Smooth muscle cell (in vitro differentiated cells): ENCODE results near the gene PKD1. TPM values are rescaled to one million over a fixed set of nuclear protein-coding genes. Genes with fewer than 3 reads are reported as not detected.
"Not testable (repeated sequence)": the region's sequence is repeated elsewhere in the genome, so short reads cannot be mapped to it uniquely, and the experiment has no call there.

ENCODE experiments used
- DNase-seq: peaks from one replicate; lab custom pipeline; 2025; ENCODE audit not compliant: unreplicated experiment; lab: John Stamatoyannopoulos, UW
- H2AFZ ChIP-seq: fragments of 200-600 bp; sonication (generic); 2 replicates; pipeline ENCODE4 v1.6.0; 2016; ENCODE audit warnings: antibody characterized with exemption, low read depth, mild to moderate bottlenecking
- H3F3A ChIP-seq: fragments of 200-600 bp; sonication (generic); 2 replicates; pipeline ENCODE4 v1.6.0; 2017; ENCODE audit warnings: antibody characterized with exemption, low read depth
- H3K27ac ChIP-seq: fragments of 200-600 bp; sonication (generic); 2 replicates; pipeline ENCODE4 v1.5.1; 2016; ENCODE audit warnings: low read depth, mild to moderate bottlenecking
- H3K27me3 ChIP-seq: fragments of 200-600 bp; sonication (generic); 2 replicates; pipeline ENCODE4 v1.6.1; 2016; ENCODE audit warnings: low read depth, mild to moderate bottlenecking
- H3K36me3 ChIP-seq: fragments of 200-600 bp; sonication (generic); 2 replicates; pipeline ENCODE4 v1.5.1; 2016; ENCODE audit warnings: low read depth
- H3K4me1 ChIP-seq: fragments of 200-600 bp; sonication (generic); 2 replicates; pipeline ENCODE4 v1.5.1; 2016; ENCODE audit warnings: low read depth
- H3K4me2 ChIP-seq: fragments of 200-600 bp; sonication (generic); 2 replicates; pipeline ENCODE4 v1.6.0; 2016; ENCODE audit warnings: mild to moderate bottlenecking
- H3K4me3 ChIP-seq: fragments of 200-600 bp; sonication (generic); 2 replicates; pipeline ENCODE4 v1.5.1; 2016; ENCODE audit warnings: mild to moderate bottlenecking
- H3K79me2 ChIP-seq: fragments of 200-600 bp; sonication (generic); 2 replicates; pipeline ENCODE4 v1.6.0; 2016; ENCODE audit warnings: low read depth, mild to moderate bottlenecking
- H3K9ac ChIP-seq: fragments of 200-600 bp; sonication (generic); 2 replicates; pipeline ENCODE4 v1.6.0; 2016; ENCODE audit warnings: low read depth
- H3K9me3 ChIP-seq: fragments of 200-600 bp; sonication (generic); replicated peaks from 2 replicates; pipeline ENCODE4 v1.5.1; 2016; ENCODE audit warnings: low read depth
- H4K20me1 ChIP-seq: fragments of 200-600 bp; sonication (generic); 2 replicates; pipeline ENCODE4 v1.6.0; 2016; ENCODE audit warnings: low read depth
- CTCF ChIP-seq: fragments of 200-600 bp; sonication (generic); IDR thresholded peaks from 2 replicates; pipeline ENCODE4 v1.5.1; 2017; ENCODE audit warnings: borderline replicate concordance, mild to moderate bottlenecking, antibody characterized with exemption; ENCODE audit not compliant: insufficient read depth, poor library complexity, severe bottlenecking
- WGBS: methylation state at CpG from one replicate; pipeline ENCODE4 v1.1.7; 2016; ENCODE audit warnings: low lambda C conversion rate; 5-methylcytosine and 5-hydroxymethylcytosine counted together
- polyA plus RNA-seq: library from polyadenylated mRNA; unstranded; fragments of >200 nt; fragmentation: Nextera tagmentation; extraction: Ambion mirVana; gene quantifications from 2 replicates; pipeline ENCODE4 v1.2.1, GENCODE V29; 2016
- total RNA-seq: library from RNA; depleted of rRNA; stranded (reverse); fragments of >200 nt; gene quantifications from 2 replicates; pipeline ENCODE4 v1.2.3, GENCODE V29; 2014

The PKD1 gene
- total RNA-seq (68.2 and 70.1 TPM in 2 replicates), polyA plus RNA-seq (47.9 and 71.3 TPM in 2 replicates)

GRCh38 chr16:2135770-2136490, at the start of gene PKD1:
Gene PKD1 (minus strand): TSS chr16:2135898. CDS start chr16:2135689, 209 bp downstream.
- not testable (repeated sequence) for H3K4me1 ChIP-seq, H3K9ac ChIP-seq, H2AFZ ChIP-seq, H3K27ac ChIP-seq, H3K36me3 ChIP-seq, H3K9me3 ChIP-seq, H3K27me3 ChIP-seq, H3F3A ChIP-seq
- peak; percentile 53 for DNase-seq
- peaks cover 20% of the 10 kb centered on the region for H4K20me1 ChIP-seq
- H3K4me2 ChIP-seq, result peak within 1 kb of the TSS; percentile 85
- whole genome bisulfite sequencing, result 0% methylated on average over 32 of the region's 81 CpGs
- peak within 1 kb of the TSS; percentile 75 for H3K4me3 ChIP-seq
- peaks cover 27% of the 10 kb centered on the region for H3K79me2 ChIP-seq

GRCh38 chr16:2184962-2185361, 49.3 kb upstream of the PKD1 start:
- no peak for TF ChIP-seq CTCF
- Histone ChIP-seq H2AFZ (no peak overlapping the region), H3K9ac (no peak overlapping the region), H3K27me3 (no peaks in the 10 kb centered on the region), H3K36me3 (no peaks in the 10 kb centered on the region), H3K4me3 (no peak overlapping the region), H3K9me3 (no peaks in the 10 kb centered on the region), H3F3A (no peaks in the 10 kb centered on the region), H3K4me2 (no peak overlapping the region), H4K20me1 (no peaks in the 10 kb centered on the region), H3K79me2 (no peaks in the 10 kb centered on the region), H3K27ac (no peak overlapping the region), H3K4me1 (no peaks in the 10 kb centered on the region)
- 93% methylated on average over 19 of the region's 20 CpGs for WGBS
- no peak for DNase-seq

GRCh38 chr16:2184346-2184745, 48.6 kb upstream of the PKD1 start:
- H3K27ac ChIP-seq, result no peak overlapping the region
- no peak for DNase-seq
- no peak overlapping the region for H3K9ac ChIP-seq
- no peaks in the 10 kb centered on the region for H3K9me3 ChIP-seq
- H2AFZ ChIP-seq, result no peak overlapping the region
- TF ChIP-seq CTCF, result no peak
- 97% methylated on average over 19 of the region's 19 CpGs for WGBS
- no peaks in the 10 kb centered on the region for H3K36me3 ChIP-seq
- H3K4me3 ChIP-seq, result no peak overlapping the region
- H3K4me2 ChIP-seq, result no peak overlapping the region
- no peaks in the 10 kb centered on the region for H3K79me2 ChIP-seq
- H4K20me1 ChIP-seq, result no peaks in the 10 kb centered on the region
- no peaks in the 10 kb centered on the region for H3K4me1 ChIP-seq
- H3K27me3 ChIP-seq, result no peaks in the 10 kb centered on the region
- H3F3A ChIP-seq, result no peaks in the 10 kb centered on the region

GRCh38 chr16:2183671-2184070, 48.0 kb upstream of the PKD1 start:
- DNase-seq, result no peak
- H3K9ac ChIP-seq, result no peak overlapping the region
- no peaks in the 10 kb centered on the region for H3K27me3 ChIP-seq
- WGBS, result 97% methylated on average over 30 of the region's 30 CpGs
- H3K79me2 ChIP-seq, result no peaks in the 10 kb centered on the region
- no peaks in the 10 kb centered on the region for H3K9me3 ChIP-seq
- TF ChIP-seq CTCF, result no peak
- no peaks in the 10 kb centered on the region for H3F3A ChIP-seq
- no peak overlapping the region for H2AFZ ChIP-seq
- H4K20me1 ChIP-seq, result no peaks in the 10 kb centered on the region
- H3K4me3 ChIP-seq, result no peak overlapping the region
- H3K36me3 ChIP-seq, result no peaks in the 10 kb centered on the region
- H3K4me2 ChIP-seq, result no peak overlapping the region
- H3K27ac ChIP-seq, result no peak overlapping the region
- H3K4me1 ChIP-seq, result no peaks in the 10 kb centered on the region
